Activated T-helper 9 cell treated with anti-CD3 and anti-CD28 coated beads, Interleukin-2, amount 50 U/mL, for 16 hours (primary cell): ENCODE results near the gene WWP2.
"Not testable (repeated sequence)": the region's sequence is repeated elsewhere in the genome, so short reads cannot be mapped to it uniquely, and the experiment has no call there.

Experiments
- DNase-seq: peaks from one replicate; pipeline ENCODE4 v3.0.0-alpha.2; 2020; ENCODE audit warnings: low read depth

The WWP2 gene

GRCh38 chr16:69745959-69746358, 16.2 kb upstream of the WWP2 start:
- DNase-seq = no peak

DNA sequence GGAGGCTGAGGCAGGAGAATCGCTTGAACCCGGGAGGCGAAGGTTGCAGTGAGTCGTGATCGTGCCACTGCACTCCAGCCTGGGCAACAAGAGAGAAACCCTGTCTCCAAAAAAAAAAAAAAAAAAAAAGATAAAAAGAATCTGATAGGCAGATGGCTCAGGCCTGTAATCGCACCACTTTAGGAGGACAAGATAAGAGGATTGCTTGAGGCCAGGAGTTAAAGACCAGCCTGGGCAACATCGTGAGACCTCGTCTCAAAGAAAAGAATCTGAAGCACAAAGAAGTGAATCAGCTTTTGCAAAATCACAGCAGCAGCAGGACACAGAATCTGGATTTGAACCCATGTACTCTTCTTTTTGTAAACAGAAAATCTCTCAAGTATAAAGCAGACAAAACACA, 15.0 kb upstream of the WWP2 start:
- DNase-seq = no peak

GRCh38 chr16:69748694-69749345, 13.3 kb upstream of the WWP2 start:
- DNase-seq = no peak

DNA sequence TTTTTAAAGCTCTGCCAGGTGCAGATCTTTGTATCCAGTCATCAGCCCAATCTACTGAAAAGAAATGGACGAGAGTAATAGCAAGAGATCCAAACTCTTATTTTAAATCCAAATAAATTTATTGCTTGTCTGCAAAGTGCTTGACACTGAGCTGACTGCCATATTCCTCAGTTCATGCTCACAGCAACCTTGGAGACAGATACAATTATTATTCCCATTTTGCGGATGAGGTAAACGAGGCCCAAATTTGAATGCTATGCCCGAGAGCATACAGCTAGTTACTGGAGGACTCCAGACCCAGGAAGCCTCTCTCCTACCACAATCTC, 8.0 kb upstream of the WWP2 start:
- no peak for DNase-seq

DNA sequence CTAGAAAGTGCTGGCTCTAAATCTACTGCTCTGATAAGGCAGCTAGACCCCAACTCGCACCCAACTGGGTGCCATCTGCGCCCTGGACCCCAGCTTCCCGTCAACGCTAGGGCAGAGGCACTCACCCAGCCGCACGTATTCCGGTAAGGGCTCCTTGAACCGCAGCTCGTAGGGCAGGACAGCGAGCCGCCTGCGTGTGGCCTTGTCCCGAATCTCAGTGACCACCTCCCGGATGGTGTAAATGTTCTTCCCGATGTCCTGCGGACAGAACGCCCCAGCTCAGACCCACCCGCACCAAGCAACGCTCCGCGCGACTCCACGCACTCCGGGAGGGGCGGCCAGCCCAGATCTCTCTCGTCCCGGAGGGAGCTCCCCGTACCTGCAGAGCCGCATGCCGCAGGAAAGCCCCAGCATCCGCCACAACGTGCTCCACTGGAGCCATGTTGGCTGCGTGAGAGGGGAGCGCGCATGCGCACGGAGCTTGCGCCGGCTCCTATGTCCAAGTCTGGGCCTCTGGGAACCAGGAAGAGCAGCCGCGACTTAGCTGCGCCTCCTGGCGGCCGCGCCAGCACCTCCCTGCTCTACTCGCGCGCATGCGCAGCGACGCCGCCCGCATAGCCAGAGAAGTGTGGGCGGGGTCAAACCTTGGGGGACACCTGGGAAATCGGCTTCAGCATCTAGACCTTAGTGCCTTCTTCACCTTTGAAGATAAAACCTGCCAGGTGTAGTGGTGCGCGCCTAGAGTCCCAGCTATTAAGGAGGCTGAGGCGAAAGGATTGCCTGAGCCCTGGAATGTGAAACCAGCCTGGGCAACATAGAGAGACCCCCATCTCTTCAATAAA, 7.4 kb upstream of the WWP2 start, which contains the start of gene NOB1:
Gene NOB1, minus strand, starts transcription at position 458 of the 842 bp plus-strand sequence. Its CDS starts 16 bp downstream, at position 442.
- peak; percentile 97 for DNase-seq

DNA sequence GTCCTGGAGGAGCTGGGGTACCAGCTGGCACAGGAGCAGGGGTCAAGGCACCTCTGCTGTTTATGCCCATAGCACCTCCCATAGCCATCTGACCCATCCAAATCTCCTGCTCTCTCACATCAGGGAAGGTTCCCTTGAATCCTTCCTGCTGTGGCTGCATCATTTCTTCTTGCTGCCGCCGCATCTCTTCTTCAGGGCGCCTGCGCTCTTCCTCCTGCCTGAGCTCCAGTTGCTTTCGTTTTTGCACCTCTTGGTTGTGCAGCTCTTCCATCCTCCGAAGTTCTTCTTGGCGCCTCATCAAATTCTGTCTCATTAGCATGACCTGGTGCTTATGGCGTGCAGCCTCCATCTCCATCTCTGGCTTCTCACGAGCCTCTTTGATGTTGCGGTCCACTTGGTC, 5.4 kb upstream of the WWP2 start:
- no peak for DNase-seq

GRCh38 chr16:69757375-69757774, 4.8 kb upstream of the WWP2 start:
- DNase-seq = not testable (repeated sequence)

DNA sequence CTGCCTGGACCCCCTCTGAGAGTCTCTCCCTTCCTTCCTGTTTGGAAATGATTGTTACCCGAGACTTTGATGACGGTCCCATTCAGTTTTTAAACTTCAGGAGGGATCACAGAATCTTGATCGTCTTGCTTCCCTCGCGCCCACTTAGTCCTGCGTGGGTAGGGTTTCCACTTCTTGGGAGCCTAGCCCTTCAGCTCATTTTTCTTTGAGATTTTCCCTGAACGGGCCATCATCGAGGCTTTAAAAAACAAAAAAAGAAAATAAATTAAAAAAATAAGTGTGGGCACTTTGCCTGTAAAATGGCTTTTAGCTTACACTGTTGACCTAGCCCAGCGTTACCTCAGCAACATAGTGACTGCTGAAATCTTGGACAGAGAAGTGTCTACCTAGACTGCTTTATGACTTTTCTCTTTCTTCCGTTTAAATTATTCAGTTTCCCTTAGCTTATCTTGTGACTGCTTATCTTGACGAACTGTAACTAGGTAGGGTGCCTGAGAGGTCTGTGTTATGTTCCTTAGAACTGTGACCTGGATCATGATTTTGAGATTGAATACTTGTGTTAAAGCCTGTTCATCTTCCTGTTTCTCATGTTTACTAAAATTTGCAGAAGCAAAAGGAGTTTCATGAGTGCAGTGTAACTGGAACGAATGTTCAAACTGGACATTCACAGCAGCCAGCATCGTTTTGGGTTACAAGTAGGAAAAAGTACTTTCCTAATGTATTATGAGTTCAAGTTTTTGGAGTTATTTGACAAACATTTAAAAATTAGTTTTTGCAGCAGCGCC, 874 bp downstream of the WWP2 start:
- no peak for DNase-seq

- DNase-seq = no peak
Measured at GRCh38 chr16:69763599-69763942, 1.4 kb downstream of the WWP2 start.

DNA sequence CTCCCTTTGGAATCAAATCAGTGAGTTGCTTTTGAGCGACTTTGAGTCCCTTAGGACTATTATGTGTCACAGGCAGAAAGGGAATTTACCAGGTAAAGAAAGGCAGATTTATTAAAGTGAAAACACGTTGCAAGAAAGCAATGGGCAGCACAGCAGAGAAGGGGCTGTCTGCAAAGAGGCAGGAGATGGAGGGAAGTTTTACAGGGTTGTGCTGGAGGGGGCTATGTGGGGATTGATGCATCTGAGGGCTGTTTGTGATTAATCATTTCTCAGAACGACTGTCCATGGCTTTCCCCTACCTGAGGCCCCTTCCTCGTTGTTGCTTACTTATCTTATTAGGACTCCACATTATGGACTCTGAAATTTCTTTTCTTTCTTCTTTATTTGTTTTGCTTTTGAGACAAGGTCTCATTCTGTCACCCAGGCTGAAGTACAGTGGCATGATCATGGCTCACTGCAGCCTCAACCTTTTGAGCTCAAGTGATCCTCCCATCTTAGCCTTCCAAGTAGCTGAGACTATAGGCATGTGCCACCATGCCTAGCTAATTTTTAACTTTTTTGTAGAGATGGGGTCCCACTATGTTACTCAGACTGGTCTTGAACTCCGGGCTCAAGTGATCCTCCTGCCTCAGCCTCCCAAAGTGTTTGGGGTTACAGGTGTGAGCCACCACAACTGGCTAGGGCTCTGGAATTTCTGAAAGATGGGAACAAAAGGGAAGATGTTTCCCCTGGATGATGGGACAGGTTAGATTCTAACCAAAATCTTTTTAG, 5.5 kb downstream of the WWP2 start:
- DNase-seq = no peak

DNA sequence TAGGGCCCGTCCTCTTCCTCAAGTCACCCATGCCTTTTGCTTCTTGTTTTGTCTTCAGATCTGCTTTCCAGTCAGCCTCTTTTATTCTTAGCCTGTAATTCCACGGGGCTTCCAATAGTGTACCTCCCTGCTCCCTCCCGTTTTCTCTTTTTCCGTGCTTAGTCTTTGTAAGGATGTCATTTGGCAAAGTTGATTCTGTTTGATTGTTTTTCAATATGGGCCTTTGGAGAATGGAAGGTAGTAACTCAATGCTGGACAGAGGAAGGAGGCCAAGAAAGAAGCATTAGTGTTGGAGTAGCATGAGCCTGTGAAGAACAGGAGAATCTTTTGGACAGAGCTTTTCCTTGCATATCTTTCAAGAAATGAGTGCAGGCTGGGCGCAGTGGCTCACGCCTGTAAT, 6.5 kb downstream of the WWP2 start:
- DNase-seq = no peak

GRCh38 chr16:69769404-69769803, 7.3 kb downstream of the WWP2 start:
- no peak for DNase-seq

GRCh38 chr16:69771651-69771967, 9.5 kb downstream of the WWP2 start:
- DNase-seq = no peak

GRCh38 chr16:69773260-69773947, 11.3 kb downstream of the WWP2 start:
- DNase-seq = no peak

GRCh38 chr16:69775563-69775962, 13.4 kb downstream of the WWP2 start:
- no peak for DNase-seq

GRCh38 chr16:69779724-69780123, 17.6 kb downstream of the WWP2 start:
- DNase-seq = no peak

- DNase-seq = no peak
Measured at GRCh38 chr16:69781118-69781517, 19.0 kb downstream of the WWP2 start.

DNA sequence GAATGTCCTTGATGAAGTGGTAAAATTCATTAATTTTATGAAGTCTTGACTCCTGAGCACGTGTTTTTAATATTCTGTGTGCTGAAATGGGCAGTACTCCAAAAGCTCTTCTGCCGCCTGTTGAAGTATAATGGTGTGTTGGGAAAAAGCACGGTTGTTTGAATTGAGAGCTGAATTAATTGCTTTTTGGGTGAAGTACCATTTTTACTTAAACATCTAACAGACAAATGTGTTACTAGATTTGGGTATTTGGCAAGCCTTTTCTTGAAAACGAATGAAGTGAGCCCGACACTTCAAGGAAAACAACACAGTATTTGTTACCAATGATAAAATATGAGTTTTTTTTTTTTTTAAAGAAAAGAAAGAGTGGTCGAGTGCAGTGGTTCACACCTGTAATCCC, 22.5 kb downstream of the WWP2 start:
- DNase-seq = no peak

GRCh38 chr16:69787883-69788282, 25.8 kb downstream of the WWP2 start:
- DNase-seq = no peak

DNA sequence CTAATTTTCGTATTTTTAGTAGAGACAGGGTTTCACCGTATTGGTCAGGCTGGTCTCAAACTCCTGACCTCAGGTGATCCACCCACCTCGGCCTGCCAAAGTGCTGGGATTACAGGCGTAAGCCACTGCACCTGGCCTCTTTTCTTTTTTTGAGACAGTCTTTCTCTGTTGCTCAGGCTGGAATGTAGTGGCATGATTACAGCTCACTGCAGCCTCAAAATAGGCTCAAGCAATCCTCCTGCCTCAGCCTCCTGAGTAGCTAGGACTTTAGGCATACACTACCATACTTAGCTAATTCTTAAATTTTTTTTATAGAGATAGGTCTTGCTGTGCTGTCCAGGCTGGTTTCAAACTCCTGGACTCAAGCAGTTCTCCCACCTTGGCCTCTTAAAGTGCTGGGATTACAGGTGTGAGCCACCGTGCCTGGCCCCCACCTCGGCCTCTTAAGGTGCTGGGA, 29.3 kb downstream of the WWP2 start:
- DNase-seq = not testable (repeated sequence)

- DNase-seq = no peak
Measured at GRCh38 chr16:69793526-69793925, 31.4 kb downstream of the WWP2 start.

- no peak for DNase-seq
Measured at GRCh38 chr16:69794486-69794885, 32.4 kb downstream of the WWP2 start.
